DMS53 (cell line): ENCODE measurements around the gene HSPA4.
A peak's percentile ranks its signal among the peaks of the same experiment; 100 is the strongest.
"Not testable (repeated sequence)": the region's sequence is repeated elsewhere in the genome, so short reads cannot be mapped to it uniquely, and the experiment has no call there.

Experiments
- DNase-seq: peaks from one replicate; lab custom pipeline; 2025; lab: John Stamatoyannopoulos, UW

The HSPA4 gene

DNA sequence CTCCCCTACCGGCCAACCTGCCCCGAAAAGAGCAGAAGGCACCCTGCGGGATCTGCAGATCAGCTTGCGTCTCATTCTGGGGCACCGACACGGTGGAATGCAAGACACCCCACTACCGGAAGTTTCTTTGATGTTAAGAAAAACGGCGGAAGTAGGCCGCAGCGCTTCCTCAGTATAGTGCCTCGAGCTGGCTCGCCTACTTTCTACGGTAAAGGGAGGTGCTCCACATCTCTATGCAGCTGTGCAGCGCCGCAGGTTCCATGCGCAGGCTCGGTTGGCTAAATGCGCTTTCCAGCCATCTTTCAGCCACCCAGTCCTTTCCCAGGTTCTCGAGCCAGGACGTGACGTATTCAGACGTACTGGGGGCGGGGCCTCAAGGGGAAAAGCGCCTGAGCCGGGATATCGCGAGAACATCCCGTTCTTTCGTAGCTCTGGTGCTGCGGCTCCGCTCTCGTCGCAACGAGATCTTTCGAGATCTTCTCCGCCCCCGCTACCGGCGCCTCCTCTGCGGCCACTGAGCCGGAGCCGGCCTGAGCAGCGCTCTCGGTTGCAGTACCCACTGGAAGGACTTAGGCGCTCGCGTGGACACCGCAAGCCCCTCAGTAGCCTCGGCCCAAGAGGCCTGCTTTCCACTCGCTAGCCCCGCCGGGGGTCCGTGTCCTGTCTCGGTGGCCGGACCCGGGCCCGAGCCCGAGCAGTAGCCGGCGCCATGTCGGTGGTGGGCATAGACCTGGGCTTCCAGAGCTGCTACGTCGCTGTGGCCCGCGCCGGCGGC is at the start of gene HSPA4:
Gene HSPA4 (plus strand): TSS at position 472 of the 775 bp plus-strand sequence. CDS start 238 bp downstream, at position 710.
- peak; percentile 100 for DNase-seq

DNA sequence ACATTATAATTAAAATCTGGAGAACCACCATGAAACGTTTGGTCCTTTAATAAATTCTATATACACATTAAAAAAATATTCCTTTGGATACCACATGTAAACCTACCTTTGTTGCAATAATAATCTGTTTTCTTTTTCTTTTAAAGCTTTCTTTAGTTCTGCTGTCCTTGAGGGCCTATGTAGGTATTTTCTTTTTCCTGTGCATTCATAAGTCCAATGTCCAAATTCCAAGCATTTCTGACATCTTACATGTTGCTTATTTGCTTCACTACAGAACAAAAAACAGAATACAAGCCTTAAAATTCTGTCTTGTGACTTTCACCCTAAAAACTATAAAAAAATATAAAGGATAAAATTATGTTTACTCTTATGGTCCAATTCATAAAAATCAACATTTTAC is 45.2 kb upstream of the HSPA4 start:
- no peak for DNase-seq

GRCh38 chr5:133008455-133008854 is 43.4 kb upstream of the HSPA4 start:
- not testable (repeated sequence) for DNase-seq

- no peak for DNase-seq
These were observed 36.3 kb upstream of the HSPA4 start for GRCh38 chr5:133015466-133015865.

DNA sequence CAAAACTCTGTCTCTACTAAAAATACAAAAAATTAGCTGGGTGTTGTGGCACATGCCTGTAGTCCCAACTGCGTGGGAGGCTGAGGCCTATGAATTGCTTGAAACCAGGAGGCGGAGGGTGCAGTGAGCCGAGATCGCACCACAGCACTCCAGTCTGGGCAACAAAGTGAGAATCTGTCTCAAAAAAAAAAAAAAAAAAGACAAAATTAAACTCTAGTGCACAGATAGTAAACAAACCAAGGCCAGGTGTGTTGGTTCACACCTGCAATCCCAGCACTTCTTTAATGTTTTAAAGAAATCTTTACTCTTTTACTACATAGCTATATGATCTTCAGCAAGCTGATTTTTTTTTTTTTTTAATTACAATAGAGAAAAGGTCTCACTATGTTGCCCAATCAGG is 33.8 kb upstream of the HSPA4 start:
- DNase-seq = no peak

GRCh38 chr5:133019471-133019870 is 32.3 kb upstream of the HSPA4 start:
- DNase-seq = not testable (repeated sequence)

GRCh38 chr5:133025804-133026663 is 25.8 kb upstream of the HSPA4 start, which contains the start of gene ZCCHC10:
TSS of gene ZCCHC10 (minus strand) at chr5:133026549. CDS start at chr5:133026537, 12 bp downstream.
- peak; percentile 95 for DNase-seq

DNA sequence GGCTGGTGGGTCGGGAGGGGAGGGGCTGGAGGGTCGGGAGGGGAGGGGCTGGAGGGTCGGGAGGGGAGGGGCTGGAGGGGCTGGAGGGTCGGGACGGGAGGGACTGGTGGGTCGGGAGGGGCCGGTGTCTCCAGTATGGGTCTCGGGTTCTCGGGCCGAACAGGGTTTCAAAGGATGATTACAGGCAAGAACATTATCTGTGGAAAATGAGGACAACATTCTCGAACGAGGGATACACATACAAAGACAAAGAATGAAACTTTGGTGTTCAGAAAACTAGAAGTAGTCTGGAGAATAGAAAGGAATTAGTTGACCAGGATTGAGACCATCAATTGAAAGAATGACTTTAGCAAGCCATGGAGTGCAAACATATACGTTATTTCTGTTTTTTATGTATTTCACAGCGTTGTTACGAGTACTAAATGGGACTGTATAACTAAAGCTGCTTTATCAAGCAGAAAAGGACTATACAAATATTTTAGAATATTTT is 25.1 kb upstream of the HSPA4 start:
- no peak for DNase-seq

DNA sequence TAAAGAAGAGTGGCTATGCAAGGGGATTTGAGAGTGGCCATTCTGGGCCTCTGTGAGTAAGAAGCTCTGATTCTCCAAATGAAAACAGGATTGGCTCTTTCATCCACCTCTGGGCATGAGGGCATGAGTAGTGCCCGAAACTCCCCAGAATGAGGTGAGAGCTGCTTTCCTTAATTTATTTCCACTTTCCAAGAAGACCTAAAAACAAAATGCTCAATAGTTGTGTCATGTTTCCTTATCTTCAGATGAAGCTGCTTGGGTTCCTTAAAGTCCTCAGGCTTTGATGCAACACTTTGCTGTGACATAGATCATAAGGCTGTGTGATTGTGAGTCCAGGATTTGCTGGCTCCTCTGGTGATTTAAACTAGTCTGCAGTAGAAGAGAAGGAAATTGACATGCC is 22.4 kb upstream of the HSPA4 start:
- DNase-seq = no peak

DNA sequence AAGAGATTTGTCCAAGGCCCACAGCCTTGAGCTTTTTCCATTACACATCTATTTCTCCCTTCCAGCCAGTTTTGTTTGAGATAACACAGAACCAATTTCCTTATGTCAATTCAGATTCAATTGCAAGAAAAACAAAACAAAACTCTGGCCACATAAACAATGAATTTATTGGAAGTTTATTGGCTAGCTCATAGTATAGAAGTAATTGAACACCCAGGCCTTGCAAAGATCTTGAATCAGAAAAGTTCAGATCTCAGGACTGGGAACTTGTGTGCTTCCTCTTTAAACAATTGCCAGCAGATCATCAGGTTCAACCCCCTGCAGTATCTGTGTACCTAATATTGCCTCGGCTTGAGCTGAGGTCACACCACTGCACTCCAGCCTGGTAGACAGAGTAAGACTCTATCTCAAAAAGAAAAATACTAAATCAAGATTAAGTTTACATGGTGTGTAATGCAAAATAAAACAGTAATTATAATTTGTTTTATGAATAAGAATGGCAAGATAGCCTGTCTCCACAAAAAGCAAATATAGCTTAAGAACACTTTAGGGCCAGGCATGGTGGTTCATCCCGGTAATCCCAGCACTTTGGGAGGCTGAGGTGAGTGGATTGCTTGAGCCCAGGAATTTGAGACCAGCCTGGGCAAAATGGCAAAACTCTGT is 21.3 kb upstream of the HSPA4 start:
- DNase-seq = no peak

DNA sequence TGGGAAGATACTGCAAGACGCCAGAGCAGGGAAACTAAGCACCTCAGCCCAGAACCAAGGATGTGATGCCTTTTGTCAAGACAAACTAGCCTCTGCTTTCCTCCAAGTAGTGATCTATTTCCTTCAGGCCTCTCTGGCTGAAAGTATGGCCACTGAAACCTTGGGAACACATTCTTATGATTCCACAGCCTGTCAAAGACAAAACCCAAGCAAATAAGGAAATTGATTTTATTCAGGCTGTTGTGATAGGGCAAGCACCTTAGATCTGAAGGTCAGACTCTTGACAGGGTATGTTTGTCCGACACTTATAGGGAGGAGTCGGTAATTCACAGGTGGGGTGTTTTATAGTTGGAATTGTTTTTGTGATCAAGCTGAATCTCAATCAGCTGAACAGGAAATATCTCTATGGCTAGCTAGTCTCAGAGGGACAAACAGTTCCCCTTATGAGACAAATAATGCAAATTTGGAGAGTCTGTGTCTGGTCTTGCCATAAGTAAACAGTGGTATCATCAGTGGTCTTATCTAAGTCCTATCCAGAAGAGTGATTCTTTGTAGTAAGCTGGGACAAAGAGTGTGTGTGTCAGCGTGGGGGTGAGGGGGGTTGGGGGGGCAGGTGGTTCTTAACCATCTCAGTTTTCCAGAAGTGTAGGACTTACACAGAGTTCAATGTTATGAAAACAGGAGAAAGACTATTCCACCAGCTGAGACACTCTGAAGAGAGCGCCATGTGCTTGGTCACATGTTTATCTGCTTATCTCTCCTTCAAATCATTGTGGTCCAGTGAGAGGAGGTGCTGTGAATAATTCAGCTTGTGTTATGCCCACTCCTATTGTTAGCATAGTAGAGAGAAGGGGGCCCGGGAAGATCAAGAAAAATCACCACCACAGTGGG is 18.7 kb upstream of the HSPA4 start:
- DNase-seq = no peak

GRCh38 chr5:133034064-133034463 is 17.7 kb upstream of the HSPA4 start:
- no peak for DNase-seq

DNA sequence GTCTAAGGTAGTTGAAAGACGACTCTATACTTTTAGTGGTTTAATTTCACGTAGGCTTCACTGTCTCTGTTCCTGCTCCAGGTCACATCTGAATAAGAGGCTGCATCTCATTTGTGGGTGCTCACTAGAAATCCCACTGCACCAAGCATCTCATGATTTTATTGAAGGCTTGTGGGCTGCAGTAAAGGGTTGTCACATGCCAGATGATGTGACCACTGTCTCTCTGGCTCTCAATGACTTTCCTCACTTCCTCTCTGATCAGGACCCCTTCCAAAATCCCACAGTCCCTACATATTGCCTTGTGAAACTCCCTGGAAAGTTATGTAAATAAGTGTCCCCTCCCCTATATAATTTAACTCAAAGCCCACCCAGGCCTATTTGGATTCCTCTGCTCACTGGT is 16.6 kb upstream of the HSPA4 start:
- no peak for DNase-seq

DNA sequence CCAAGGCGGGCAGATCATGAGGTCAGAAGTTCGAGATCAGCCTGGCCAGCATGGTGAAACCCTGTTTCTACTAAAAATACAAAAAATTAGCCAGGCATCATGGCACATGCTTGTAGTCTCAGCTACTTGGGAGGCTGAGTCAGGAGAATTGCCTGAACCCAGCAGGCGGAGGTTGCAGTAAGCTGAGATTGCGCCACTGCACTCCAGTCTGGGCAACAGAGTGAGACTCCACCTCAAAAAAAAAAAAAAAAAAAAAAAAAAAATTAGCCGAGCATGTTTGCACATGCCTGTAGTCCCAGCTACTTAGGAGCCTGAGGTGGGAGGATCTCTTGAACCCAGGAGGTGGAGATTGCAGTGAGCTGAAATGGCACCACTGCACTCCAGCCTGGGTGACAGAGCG is 15.1 kb upstream of the HSPA4 start:
- DNase-seq = not testable (repeated sequence)

DNA sequence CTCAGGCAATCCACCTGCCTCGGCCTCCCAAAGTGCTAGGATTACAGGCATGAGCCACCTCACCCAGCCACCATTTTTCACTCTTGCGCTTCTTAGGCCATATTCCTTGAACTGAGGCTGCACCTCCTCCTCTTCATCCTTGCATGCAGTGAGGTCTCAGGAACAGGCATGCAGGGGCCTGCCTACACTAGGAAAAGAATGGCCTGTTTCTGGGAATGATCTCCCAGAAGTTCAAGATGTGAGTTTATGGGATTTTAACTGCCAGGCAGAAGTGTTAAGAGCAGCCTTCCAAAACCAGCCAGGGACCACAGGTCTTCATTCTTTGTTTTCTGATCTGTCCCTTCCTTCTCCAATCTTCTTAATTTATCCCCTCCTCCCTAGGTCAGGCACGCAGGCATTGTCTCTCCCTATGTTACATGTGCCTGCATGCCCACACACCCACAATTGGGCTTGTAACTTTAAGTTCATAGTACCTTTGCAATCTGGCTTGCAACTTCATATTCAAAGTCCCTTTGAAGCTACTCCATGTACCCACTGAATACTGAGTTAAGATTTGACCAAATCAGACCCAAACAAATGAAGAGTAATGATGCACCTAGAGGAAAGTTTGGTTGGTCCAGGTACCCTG is 10.5 kb upstream of the HSPA4 start:
- no peak for DNase-seq

GRCh38 chr5:133041910-133042309 is 9.9 kb upstream of the HSPA4 start:
- DNase-seq = peak; percentile 25

GRCh38 chr5:133046560-133046959 is 5.3 kb upstream of the HSPA4 start:
- DNase-seq = not testable (repeated sequence)

DNA sequence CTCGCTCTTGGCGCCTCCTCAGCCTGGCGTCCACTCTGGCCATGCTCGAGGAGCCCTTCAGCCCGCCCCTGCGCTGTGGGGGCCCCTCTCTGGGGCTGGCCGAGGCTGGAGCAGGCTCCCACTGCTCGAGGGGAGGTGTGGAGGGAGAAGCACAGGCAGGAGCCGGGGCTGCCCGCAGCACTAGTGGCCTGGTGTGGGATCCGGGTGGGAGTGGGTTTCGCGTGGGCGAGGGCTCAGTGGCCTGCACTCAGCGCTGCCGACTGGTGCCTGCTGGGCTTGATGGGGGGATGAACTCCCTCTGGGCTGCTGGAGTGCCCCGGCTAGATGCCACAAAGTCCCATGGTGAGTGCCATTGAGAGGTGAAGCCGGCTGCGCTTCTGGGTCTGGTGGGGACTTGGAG is 4.4 kb upstream of the HSPA4 start:
- DNase-seq = no peak

- peak; percentile 44 for DNase-seq
These were observed 2.7 kb upstream of the HSPA4 start for GRCh38 chr5:133048993-133049725.

- DNase-seq = peak; percentile 87
These were observed 2.1 kb upstream of the HSPA4 start for GRCh38 chr5:133049726-133050048.
